GM04504 (cell line): Measurements from ENCODE around the gene TMEM179.
A peak's percentile ranks its signal among the peaks of the same experiment; 100 is the strongest.
"Not testable (repeated sequence)": the region's sequence is repeated elsewhere in the genome, so short reads cannot be mapped to it uniquely, and the experiment has no call there.

Source experiments
- DNase-seq: peaks from one replicate; pipeline ENCODE4 v3.0.0-alpha.2; 2012; ENCODE audit warnings: low read depth

Gene TMEM179

GRCh38 chr14:104637546-104638003 is 33.0 kb upstream of the TMEM179 start:
- DNase-seq: no peak

- DNase-seq: not testable (repeated sequence)
These were observed 32.4 kb upstream of the TMEM179 start for GRCh38 chr14:104636846-104637545.

GRCh38 chr14:104636131-104636530 is 31.6 kb upstream of the TMEM179 start:
- no peak for DNase-seq

GRCh38 chr14:104635717-104636116 is 31.1 kb upstream of the TMEM179 start:
- no peak for DNase-seq

- no peak for DNase-seq
These were observed 30.5 kb upstream of the TMEM179 start for GRCh38 chr14:104634886-104635570.

- DNase-seq: no peak
These were observed 29.7 kb upstream of the TMEM179 start for GRCh38 chr14:104634138-104634760.

- DNase-seq: no peak
These were observed 28.9 kb upstream of the TMEM179 start for GRCh38 chr14:104633276-104634137.

GRCh38 chr14:104632781-104633180 is 28.2 kb upstream of the TMEM179 start:
- DNase-seq: no peak

- no peak for DNase-seq
These were observed 20.4 kb upstream of the TMEM179 start for GRCh38 chr14:104624939-104625338.

GRCh38 chr14:104614126-104614812 is 9.7 kb upstream of the TMEM179 start:
- no peak for DNase-seq

GRCh38 chr14:104611881-104612280 is 7.3 kb upstream of the TMEM179 start:
- no peak for DNase-seq

- DNase-seq: no peak
These were observed 6.3 kb upstream of the TMEM179 start for GRCh38 chr14:104610749-104611310.

- DNase-seq: no peak
These were observed 5.1 kb upstream of the TMEM179 start for GRCh38 chr14:104609666-104610065.

- DNase-seq: no peak
These were observed 716 bp downstream of the TMEM179 start for GRCh38 chr14:104603711-104604401.

- no peak for DNase-seq
These were observed 1.6 kb downstream of the TMEM179 start for GRCh38 chr14:104602933-104603325.

- no peak for DNase-seq
These were observed 2.1 kb downstream of the TMEM179 start for GRCh38 chr14:104602315-104602932.

- DNase-seq: peak; percentile 33
These were observed 2.8 kb downstream of the TMEM179 start for GRCh38 chr14:104601786-104602185.

- no peak for DNase-seq
These were observed 3.8 kb downstream of the TMEM179 start for GRCh38 chr14:104600805-104601204.

GRCh38 chr14:104600141-104600643 is 4.4 kb downstream of the TMEM179 start:
- DNase-seq: no peak

- no peak for DNase-seq
These were observed 5.1 kb downstream of the TMEM179 start for GRCh38 chr14:104599446-104599845.
